GM18909 (cell line): ENCODE data around the gene TFEC.
"Not testable (repeated sequence)": the region's sequence is repeated elsewhere in the genome, so short reads cannot be mapped to it uniquely, and the experiment has no call there.

Experiments
- ATAC-seq: cut with Tn5 transposase; IDR thresholded peaks from one replicate; pipeline ENCODE4 v1.9.1; 2021; ENCODE audit warnings: mild to moderate bottlenecking; ENCODE audit not compliant: unreplicated experiment, poor library complexity

Gene TFEC

DNA sequence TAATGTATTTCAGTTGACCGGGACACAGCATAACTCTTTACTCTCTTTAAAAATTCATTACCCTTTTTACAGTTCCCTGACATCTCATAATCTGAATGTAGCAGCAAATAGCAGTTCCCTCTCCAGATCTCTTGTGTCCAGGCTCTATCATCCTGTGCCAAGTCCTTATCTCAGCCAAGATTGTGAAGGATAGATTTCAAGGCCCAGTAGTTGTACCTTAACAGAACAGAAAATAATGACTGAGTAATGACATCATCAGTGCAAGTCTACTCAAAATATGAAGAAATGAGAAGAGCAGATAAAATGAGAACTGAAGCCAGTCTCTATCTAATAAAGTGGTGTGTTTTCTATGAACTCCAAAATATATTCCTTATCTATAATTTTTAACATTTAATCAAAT, 92.6 kb downstream of the TFEC start:
- no peak for ATAC-seq

DNA sequence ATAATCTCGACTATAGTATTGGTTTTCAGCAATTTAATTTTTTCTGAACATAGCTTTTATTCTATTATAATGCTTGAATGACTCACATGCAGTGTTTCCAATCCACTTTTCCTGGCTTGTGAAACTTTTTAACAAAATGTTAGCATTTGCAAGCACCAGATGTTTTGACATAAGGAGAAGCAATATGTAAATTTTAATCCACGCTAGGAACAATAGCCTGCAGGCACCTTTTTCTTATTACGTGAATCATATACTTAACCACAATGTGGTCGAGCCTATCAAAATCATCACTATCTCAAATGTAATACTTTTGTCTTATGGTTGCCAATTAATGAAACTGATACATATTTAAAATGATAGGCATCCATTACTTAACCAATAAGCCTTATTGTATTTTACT, 97.1 kb downstream of the TFEC start:
- ATAC-seq, result no peak

DNA sequence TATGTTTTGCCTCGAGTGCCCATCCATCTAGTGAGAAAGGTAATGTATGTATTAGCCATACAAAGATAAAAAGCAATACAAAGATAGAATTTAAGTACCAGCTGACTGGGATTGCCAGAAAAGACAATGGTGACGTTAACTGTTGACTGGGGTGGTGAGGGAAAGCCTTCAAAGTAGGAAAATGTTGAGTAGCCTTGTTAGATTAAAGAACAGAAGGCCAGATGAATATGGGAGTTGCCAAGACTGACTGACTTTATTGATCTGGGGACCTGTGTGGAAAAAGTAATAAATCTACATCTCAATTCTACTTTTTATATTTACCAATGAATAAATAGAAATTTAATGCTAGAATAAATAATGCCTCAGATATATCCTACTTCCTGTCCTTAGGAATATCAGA, 97.7 kb downstream of the TFEC start:
- ATAC-seq, result no peak

DNA sequence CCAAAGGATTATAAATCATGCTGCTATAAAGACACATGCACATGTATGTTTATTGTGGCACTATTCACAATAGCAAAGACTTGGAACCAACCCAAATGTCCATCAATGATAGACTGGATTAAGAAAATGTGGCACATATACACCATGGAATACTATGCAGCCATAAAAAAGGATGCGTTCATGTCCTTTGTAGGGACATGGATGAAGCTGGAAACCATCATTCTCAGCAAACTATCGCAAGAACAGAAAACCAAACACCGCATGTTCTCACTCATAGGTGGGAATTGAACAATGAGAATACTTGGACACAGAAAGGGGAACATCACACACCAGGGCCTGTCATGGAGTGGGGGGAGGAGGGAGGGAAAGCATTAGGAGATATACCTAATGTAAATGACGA, 100.4 kb downstream of the TFEC start:
- not testable (repeated sequence) for ATAC-seq

DNA sequence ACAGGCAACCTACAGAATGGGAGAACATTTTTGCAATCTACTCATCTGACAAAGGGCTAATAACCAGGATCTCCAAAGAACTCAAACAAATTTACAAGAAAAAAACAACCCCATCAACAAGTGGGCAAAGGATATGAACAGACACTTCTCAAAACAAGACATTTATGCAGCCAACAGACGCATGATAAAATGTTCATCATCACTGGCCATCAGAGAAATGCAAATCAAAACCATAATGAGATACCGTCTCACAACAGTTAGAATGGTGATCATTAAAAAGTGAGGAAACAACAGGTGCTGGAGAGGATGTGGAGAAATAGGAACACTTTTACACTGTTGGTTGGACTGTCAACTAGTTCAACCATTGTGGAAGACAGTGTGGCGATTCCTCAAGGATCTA, 100.8 kb downstream of the TFEC start:
- ATAC-seq, result not testable (repeated sequence)

DNA sequence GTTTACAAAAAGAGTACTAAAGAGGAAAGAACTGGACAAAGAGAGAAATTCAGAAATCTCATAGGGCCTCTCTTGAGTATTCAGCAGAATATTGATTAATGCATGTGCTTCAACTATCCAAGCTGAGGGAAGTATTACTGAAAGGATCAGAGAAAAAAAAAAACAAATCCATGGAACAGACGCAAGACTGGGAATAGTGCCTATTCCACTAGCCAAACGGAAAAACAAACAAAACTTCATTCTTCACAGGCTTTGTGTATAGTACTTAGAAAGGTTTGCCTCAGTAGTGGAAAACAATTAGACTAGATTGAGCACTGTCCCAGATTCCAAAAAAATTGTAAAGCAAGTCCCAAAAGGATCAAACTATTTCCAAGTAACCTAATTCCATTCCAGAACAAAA, 106.2 kb downstream of the TFEC start:
- no peak for ATAC-seq

DNA sequence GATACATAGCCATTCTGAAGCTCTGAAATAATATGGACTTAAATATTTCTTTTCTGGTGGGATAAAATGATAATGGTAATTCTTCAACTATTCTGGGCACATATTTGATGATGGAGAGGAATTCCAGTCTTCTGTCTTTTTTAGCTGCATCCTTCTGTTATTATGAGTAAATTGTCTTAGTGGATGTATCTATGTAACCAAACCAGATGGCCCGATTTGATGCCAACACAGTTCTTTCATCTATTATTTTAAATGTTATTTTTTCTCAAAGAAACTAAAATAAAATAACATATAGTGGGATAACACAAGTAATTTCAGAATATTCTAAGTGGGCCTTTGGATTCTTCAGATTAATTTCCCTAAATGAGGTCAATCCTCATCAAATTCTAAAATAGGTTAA, 110.2 kb downstream of the TFEC start:
- ATAC-seq, result no peak

DNA sequence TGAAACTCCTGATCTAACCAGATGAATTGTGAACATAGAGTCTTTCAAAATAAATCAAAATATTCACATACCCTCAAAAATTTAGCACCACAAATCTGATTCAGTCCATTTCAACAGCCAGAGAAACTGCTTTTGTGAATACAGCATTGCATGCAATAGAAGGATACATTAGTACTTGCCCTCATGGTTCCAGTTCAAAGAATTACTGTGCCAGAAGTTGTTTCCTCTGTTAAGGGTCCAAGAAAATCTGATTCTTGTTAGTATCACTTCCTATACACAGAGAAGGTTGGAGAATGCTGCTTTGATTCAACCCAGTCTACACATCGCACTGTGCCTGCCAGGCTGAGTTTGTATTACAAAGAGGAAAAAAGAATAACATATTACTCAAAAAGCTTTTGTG, 115.6 kb downstream of the TFEC start:
- no peak for ATAC-seq

DNA sequence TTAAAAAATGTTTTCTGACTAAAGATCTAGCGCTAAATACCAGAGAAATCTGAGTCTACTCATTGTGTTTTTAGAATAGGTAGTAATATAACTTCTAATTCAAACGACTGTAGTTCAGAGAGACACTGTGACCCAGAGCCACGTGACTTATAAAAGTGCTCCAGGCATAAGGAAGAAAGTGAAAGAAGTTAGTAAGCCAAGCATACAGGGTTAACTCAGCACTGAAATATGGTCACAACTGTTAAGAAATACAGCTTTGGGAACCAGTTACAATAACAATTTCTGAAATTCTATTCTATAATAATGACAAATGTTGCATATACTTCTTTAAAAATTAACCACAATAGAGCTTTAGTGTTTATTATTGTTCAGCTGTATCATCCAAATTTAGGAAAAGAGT, 119.1 kb downstream of the TFEC start:
- ATAC-seq, result no peak

DNA sequence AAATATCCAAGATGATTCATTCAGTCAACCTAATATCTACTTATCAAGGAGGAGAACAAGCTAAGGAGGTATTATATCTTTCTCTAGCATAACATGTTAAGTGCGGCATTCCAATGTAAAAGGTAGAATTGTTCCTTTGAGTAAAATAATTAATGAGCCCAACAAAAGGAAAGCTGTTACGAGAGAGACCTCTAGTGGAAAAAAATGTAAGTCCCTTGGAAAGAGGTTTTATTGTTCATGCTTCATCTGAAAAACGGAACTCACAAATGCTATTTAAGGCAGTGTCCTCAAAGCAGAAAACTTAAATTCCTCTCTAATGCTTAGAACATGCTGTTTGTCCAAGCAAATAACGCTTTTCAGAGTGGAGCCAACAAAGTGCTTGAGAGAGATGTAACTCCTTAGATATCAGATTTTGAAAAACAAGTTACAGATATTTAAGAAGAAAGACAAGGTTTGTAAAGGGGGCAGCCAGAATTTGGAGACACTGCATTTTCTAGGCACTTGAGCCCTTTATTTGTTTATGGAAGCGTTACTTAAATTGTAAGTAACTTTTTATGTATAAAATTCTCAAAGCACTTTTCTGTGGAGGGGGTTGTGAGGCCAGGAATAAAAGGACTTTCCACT, 119.9 kb downstream of the TFEC start:
- ATAC-seq, result peak; percentile 56

DNA sequence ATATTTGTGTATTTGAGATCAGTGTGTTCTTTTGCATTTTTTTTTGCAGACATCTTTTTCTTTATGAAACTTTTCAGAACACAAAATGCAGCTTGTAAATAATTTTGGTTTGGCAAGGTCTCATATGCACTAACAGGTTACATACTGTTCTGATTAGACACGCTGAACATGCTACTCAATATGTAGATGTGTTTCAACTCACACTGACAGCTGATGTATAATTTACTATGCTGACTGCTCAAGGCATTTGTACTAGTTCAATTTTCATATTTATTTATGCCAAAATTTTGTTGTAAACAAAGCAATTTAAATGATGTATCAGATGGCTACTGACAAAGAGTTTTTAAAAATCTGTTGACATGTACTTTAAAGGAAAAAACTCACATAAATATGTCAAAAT, 123.8 kb downstream of the TFEC start:
- ATAC-seq, result no peak

DNA sequence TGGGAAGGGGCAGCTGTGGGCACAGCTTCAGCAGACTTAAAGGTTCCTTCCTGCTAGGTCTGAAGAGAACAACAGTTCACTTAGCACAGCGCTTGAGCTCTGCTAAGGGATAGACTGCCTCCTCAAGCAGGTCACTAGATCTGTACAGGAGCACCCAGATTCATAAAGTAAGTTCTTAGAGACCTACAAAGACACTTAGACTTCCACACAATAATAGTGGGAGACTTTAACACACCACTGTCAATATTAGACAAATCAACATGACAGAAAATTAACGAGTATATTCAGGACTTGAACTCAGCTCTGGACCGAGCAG, 140.9 kb downstream of the TFEC start:
- ATAC-seq, result no peak

DNA sequence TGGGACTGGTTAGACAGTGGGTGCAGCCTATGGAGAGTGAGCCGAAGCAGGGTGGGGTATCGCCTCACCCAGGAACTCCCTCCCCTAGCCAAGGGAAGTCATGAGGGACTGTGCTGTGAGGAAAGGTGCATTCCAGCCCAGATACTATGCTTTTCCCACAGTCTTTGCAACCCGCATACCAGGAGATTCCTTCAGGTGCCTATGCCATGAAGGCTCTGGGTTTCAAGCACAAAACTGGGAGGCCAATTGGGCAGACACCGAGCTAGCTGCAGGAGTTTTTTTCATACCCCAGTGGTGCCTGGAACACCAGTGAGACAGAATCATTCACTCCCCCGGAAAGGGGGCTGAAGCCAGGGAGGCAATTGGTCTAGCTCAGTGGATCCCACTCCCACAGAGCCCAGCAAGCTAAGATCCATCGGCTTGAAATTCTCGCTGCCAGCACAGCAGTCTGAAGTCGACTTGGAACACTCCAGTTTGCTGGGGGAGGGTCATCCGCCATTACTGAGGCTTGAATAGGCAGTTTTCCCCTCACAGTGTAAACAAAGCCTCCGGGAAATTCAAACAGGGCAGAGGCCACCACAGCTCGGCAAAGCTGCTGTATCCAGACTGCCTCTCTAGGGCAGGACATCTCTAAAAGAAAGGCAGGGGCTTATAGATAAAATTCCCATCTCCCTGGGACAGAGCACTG, 141.4 kb downstream of the TFEC start:
- no peak for ATAC-seq

DNA sequence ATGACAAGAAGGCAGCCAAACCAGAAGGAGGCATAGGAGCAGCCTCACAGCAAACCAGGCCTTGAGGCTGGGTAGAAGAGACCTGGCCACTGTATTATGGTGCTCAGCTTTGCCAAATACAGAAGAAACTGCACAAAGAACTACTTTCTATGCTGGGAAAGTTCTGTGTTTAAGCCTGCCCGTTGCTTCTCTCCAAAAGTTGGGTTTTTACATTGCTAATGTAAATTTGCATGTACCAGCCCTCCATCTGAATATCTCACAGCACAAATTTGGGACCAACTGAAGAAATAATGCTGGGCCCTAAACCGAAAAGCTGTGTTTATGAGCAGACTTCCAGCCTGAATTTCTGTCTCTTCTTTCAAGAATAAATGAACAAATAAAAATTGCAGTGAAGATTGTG, 145.0 kb downstream of the TFEC start:
- no peak for ATAC-seq
